Ovary (tissue), 3 donors: Measurements from ENCODE around the gene AIG1.

ENCODE experiments used
- EP300 ChIP-seq: sonication (generic); formaldehyde crosslinking; IDR thresholded peaks from one replicate; pipeline ENCODE4 v1.6.1; 2017; ENCODE audit warnings: antibody characterized with exemption
- POLR2A ChIP-seq: fragments of 450-650 bp; IDR thresholded peaks from one replicate; pipeline ENCODE4 v1.6.1; 2017; ENCODE audit warnings: antibody characterized with exemption, mild to moderate bottlenecking, moderate library complexity
- TF ChIP-seq, protein P1 (sequence below), 3 donors: fragments of 450-650 bp in 2 of 3; fragments of 200-600 bp in 1 of 3; IDR thresholded peaks; one replicate each; pipeline versions ENCODE4 v1.5.1 to v1.8.0; 2016 to 2022; ENCODE audit warnings: antibody characterized with exemption in 3 of 3, mild to moderate bottlenecking in 1 of 3
- donor health status: DM: no; HTN: no; CAD: no.

GRCh38 chr6:143158113-143158581 lies 97.5 kb downstream of the AIG1 start:
- no peak for TF ChIP-seq POLR2A
- TF ChIP-seq, protein P1, sequence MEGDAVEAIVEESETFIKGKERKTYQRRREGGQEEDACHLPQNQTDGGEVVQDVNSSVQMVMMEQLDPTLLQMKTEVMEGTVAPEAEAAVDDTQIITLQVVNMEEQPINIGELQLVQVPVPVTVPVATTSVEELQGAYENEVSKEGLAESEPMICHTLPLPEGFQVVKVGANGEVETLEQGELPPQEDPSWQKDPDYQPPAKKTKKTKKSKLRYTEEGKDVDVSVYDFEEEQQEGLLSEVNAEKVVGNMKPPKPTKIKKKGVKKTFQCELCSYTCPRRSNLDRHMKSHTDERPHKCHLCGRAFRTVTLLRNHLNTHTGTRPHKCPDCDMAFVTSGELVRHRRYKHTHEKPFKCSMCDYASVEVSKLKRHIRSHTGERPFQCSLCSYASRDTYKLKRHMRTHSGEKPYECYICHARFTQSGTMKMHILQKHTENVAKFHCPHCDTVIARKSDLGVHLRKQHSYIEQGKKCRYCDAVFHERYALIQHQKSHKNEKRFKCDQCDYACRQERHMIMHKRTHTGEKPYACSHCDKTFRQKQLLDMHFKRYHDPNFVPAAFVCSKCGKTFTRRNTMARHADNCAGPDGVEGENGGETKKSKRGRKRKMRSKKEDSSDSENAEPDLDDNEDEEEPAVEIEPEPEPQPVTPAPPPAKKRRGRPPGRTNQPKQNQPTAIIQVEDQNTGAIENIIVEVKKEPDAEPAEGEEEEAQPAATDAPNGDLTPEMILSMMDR (IDR thresholded peaks at IDR 0.05) = no peak
- TF ChIP-seq EP300 = no peak
